Cerebellar cortex (tissue), 1 donor: ENCODE measurements around the gene KHDC4.
"Not testable (repeated sequence)": the region's sequence is repeated elsewhere in the genome, so short reads cannot be mapped to it uniquely, and the experiment has no call there.

Source experiments
- DNase-seq: peaks from one replicate; pipeline ENCODE4 v3.0.0-alpha.2; 2015; ENCODE audit warnings: low spot score

Gene KHDC4

DNA sequence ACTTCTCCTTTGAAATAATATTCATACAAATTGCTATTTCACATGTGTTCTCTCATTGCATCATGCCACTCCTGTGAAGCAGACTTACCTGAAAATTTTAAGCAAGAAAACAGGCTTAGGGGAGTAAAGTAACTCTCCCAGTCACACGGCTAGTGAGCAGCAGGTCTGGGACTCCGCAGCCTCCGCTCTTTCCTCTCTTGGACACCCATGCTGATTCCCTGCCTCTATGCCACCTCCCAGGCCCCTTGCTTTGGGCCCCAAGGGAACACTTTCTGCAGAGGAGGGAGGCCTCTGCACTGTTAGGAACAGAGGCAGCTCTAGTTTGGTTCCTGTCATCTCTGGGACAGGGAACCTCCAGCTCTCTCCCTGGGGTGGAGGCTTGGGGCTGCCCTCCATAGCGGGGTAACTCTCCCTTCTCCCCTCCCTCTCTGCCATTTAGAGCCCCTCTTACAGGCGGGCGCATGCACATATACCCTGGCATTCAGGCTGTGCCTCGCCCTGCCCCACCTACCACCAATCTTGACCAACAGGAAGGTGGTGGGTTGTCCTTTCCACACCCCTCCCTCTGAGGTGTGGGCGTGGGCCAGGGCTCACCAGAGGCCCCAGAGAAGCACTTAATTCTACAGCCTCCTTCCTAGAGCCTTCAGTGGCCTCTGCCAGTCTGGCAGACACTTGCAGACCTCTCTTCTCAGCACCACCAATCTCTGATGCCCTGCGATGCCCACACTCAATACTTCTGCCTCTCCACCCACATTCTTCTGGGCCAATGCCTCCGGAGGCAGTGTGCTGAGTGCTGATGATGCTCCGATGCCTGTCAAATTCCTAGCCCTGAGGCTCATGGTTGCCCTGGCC lies 7.0 kb upstream of the KHDC4 start, which contains the start of gene RXFP4:
TSS of gene RXFP4 (plus strand) at position 646 of the 852 bp plus-strand sequence. CDS start at position 718, 72 bp downstream.
- peak; percentile 59 for DNase-seq

DNA sequence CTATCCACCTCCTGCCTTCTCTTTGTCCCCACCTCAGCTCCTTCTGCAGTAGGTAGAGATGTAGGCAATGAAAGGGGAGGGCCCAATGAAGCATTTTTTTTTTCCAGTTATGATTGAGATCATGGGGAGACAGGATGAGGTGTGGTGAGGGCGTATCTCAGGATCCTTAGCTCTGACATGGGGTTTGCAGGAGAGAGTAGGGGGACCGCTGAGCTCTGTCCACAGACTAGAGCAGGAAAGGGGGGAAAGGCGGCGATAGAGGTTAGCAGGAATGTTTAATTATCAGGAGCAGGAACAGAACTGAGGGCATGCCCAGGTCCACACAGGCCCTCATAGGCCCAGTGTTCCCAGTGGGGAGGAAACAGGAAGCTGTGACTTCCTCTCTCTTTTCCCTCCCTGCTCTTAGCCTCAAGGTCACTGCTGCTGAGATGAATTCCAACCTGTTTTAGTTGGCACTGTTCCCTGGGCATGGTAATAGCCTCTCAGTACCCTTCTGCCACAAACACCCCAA lies 6.3 kb upstream of the KHDC4 start:
- DNase-seq = peak; percentile 68

DNA sequence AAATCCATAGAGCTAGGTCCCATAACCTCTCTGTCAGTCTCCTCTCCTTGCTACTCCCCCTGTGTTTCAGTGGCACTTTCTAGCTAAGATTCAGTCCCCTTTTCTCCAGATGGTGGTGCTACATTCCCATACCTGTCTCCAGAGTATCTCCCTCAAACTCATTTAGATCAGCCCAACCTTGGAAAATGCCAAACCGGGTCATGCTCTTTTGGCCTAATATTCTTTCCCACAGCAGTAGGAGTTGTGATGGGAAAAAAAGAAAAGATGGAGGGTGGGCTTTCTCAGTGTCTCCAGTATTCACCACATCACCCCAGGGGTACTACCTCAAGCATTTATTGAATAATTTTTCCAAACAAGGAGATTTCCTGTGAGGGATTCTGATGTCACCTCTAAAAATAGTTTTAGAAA lies 4.0 kb upstream of the KHDC4 start:
- DNase-seq = peak; percentile 93

DNA sequence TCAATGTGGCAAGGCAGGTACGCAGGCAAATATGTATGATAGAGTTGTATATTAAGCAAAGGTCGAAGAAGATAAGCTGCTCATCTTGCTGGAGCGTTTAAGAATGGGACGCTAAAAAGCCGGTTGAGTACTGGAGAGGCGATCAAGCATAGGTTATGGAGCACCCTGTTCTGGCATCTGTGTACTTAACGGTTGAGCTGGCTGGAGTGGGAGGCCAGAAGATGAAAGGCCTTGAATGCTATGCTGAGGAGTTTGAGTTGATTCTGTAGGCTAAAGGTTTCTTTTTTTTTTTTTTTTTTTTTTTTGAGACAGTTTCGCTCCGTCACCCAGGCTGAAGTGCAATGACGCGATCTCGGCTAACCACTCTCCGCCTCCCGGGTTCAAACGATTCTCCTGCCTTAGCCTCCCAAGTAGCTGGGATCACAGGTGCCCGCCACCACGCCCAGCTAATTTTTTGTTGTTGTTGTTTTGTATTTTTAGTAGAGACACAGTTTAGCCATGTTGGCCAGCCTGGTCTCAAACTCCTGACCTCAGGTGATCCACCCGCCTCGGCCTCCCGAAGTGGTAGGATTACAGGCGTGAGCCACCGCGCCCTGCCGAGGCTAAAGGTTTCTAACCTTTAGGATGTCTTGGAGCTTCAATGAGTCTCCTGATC lies 850 bp upstream of the KHDC4 start:
- DNase-seq = peak; percentile 50

DNA sequence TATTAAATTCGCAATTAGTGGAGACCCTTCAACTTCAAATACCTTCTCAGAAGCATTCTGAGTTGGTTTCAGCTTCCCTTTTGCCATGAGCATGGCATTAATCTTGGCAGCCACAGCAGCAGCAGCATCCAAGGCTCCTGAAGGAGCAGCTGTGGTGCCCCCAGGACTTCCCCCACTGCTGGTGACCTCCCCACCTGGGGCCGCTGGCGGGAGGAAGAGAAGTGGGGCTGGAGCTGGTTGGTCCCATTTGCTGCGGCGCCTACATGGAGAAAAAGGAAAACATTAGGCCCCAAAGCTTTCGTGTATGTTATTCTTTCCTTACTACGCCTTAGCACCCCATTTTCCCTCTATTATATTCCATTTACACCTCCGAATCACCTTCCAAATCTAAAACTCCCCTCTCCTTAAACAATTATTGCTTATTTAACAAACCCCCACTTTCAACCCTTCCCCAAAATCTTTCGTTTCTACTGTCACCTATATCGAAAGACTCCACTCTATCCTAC lies 569 bp downstream of the KHDC4 start:
- DNase-seq = no peak

DNA sequence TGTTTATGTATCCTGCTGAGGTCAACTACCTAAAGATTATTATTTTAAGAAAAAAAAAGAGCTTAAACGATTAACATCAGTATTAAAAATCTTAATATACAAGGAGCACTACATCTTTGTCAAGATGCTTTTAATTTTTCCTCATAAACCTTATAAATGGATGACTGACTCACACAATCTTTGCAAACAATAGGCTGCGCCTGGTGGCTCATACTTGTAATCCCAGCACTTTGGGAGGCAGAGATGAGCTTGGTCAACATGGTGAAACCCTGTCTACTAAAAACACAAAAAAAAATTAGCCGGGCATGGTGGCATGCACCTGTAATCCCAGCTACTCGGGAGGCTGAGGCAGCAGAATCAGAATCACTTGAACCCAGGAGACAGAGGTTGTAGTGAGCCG lies 1.7 kb downstream of the KHDC4 start:
- no peak for DNase-seq

DNA sequence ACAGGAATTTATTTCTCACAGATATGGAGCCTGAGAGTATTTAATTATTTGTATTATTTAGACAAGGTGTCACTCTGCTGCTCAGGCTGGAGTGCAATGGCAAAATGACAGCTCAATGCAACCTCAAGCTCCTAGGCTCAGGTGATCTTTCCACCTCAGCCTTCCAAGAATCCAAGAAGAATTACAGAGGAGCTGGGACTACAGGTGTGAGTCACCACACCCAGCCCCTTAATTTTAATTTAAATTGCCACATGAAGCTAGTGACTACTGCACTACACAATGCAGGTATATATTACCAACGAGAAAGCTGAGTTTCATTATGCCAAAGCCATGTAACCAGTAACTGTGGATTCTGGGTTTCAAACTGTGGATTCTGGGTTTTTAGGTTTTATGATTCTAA lies 2.1 kb downstream of the KHDC4 start:
- DNase-seq = no peak

DNA sequence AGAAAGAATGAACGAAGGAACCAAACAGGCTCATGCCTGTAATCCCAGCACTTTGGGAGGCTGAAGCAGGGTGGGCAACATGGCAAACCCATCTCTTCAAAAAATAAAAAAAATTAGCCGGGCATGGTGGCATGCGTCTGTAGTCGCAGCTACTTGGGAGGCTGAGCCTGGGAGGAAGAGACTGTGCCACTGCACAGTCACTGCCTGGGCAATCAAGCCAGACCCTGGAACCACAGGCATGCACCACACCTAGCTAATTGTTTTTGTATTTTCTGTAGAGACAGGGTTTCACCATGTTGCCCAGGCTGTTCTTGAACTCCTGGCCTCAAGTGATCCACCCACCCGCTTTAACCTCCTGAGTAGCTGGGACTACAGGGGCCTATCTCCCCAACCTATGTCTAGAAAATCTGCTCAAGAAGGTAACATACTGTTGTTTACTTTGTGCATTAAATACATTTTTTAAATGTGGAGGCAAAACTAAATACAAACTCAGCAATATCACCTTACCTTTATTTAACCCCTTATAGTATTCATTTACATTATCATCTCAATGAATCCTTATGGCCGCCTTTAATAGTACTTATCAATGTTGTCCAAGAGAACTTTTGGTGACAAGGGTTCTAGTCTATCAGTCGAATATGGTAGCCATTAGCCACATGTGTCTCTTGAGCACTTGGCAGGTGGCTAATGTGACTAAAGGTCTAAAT lies 2.7 kb downstream of the KHDC4 start:
- no peak for DNase-seq

DNA sequence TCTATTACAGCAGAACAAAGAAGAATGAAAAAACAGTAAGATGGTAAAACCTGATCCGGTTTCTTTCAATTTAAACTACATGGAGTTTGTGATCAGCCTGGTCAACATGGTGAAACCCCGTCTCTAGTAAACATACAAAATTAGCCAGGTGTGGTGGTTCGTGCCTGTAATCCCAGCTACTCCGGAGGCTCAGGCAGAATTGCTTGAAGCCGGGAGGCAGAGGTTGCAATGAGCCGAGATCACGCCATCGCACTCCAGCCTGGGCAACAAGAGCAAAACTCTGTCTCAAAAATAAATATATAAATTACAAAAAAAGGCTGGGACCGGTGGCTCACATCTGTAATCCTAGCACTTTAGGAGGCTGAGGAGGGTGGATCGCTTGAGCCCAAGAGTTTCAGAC lies 3.5 kb downstream of the KHDC4 start:
- not testable (repeated sequence) for DNase-seq

DNA sequence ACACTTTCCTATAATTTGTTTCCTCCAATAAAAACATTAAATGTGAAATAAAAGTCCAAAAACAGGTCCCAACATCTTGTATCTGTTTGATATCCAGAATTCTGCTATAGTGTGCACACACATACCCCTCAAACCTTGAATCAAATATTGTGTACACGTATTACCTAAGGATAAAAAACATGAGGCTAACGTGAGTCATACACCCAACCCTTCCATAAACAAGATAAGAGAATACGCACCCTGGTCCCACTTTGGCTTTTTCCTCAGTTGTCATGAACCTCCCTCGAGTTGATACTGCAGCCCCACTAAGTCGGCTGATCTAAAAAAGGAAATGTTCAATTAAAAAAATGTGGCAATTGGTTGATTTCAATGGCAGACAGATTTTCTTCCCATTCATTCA lies 5.2 kb downstream of the KHDC4 start:
- no peak for DNase-seq

DNA sequence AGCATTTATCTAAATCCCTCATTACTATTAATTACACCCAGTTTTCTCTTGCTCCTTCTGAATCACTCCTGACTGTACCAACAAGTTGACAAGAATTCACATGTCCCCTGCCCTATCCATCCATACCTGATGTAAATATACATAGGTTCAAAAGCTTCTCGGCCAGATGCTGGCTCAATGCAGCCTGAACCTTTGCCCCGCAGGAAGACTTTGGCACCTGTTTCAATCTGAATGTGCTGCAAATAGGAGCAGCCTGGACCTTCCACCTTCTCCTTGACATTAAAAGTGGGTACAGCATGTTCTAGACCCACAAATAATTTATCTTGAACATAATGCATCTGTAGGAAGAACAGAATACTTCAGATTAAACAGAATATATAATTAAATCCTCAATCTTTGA lies 8.7 kb downstream of the KHDC4 start:
- no peak for DNase-seq

DNA sequence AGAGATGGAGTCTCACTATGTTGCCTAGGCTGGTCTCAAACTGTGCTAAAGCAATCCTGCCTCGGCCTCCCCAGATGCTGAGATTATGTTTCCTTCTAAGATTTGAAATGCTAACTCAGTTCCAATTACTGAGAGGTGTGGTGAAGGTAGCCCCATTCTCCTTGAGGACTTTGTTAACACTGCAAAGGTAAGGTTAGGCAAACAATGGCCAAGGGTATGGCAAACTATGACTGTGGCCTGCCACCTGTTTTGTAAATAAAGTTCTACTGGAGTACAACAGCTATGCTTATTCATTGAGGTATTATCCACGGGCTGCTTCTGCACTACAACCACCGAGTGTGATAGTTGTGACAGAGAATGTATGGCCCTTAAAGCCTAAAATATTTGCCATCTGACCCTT lies 13.5 kb downstream of the KHDC4 start:
- no peak for DNase-seq

DNA sequence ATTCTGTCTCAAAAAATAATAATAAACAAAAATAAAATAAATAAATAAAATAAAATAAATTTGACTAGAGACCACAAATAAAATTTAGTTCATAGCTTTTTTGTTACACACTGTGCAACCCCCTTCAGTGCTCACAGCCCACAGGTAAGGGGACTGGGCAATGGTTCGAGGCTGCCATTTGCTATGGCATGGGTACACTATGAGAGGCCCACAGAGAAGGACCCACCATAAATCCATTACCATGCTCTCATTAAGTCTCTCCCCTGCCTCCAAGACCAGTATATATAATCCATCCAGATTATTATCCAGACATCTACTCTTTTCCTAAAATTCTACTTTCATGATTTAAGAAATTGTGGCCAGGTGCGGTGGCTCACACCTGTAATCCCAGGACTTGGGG lies 14.4 kb downstream of the KHDC4 start:
- DNase-seq = no peak

DNA sequence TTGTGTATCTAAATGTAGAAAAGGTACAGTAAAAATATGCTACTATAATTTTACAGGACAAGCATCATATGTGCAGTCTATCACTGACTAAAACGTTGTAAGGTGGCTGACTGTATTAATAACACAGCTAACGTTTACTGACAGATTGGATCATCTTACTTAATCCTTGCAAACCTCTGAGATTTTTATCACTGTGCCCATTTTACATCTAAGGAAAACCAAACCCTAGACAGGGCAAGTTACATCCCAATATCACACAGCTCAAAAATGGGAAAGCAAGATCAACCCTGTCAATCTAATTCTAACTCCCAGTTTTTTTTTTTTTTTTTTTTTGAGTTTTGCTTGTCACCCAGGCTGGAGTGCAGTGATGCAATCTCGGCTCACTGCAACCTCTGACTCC lies 15.6 kb downstream of the KHDC4 start:
- DNase-seq = no peak

DNA sequence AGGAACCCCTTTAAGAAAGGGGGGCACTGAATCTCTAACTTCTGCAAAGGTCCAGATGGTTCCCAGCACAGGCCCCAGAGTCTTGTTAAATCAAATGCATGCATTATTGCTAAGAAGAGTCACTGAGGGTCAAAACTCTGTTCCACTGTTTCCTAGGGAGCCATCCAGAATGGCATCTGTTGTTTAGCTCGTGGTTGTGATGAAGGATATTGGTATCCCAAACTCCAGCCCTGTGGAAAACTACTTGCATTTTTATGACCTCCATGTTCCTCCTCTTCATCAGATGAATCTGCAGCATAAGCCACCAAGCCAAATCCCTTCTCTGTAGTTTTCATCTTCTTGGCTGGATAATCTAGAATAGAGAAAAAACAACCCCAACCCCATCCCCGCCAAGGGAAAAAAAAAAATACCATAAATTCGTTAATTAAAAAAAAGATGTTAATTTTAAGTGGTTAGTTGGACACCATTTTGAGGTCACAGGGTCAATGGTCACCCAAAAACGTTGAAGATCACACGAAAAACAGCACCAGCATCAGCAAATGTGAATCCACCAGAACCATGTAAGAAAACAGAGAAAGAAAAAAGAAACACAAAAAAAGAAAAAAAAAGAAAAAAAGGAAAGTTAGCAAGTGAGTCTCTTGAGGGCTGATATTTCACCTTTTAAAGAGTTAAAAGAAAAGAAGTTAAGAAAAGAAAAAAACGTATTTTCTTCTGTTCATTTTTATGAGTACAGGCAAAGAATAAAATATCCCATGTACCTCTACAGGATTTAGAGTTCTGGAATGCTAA lies 20.1 kb downstream of the KHDC4 start:
- DNase-seq = no peak

DNA sequence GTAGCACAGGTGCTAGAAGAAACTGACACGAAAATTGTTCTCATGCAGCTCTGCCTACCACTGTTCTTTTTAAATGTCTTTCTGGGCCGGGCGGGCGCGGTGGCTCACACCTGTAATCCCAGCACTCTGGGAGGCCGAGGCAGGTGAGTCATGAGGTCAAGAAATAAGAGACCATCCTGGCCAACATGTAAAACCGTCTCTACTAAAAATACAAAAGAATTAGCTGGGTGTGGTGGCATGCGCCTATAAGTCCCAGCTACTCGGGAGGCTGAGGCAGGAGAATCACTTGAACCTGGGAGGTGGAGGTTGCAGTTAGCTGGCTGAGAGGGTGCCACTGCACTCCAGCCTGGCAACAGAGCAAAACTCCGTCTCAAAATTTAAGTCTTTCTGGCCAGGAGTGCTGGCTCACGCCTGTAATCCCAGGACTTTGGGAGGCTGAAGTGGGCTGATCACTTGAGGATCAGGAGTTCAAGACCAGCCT lies 22.1 kb downstream of the KHDC4 start:
- no peak for DNase-seq

DNA sequence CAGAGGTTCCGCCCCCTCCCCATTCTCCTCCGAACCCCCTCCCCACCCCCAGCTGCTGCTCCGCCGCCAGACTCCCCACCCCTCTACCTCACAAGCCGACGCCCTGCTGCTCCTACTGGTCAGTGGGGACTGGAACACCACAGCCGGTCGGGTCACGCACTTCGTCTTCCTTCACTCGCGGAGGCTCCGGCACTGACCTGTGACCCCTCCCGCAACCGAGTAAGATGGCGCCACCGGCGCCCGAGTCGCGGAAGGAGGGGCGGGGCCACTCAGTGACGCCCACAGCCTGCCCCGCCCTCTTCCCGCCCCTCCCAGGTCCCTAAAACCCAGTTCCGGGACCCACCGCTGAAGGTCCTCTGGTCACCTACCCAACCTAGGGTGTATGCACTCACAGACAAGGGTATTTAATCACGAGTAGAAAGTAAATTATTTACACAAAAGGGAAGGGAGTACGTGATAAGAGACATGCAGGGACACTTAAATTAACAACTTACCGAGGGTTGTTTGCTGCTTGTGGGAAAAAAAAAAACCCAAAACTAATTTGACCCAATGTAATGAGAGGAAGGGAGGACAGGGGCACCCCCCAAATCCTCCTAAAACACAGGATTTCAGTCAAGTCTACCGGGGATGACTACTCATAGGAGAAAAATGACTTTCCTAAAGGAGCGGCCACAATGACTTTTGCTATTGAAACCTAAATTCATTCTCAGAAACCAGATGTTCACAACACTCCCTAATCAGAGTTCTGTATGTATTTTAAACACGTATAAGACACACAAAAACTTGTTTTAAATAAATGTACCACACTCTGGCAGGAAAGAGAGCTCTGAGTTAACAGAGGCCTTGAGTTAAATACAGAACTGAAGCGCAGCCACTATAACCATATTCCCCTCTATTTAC lies 22.8 kb downstream of the KHDC4 start, which contains the start of gene RIT1:
TSS of gene RIT1 (minus strand) at position 194 of the 900 bp plus-strand sequence. CDS start 588 bp downstream, outside the sequence.
- peak; percentile 78 for DNase-seq

DNA sequence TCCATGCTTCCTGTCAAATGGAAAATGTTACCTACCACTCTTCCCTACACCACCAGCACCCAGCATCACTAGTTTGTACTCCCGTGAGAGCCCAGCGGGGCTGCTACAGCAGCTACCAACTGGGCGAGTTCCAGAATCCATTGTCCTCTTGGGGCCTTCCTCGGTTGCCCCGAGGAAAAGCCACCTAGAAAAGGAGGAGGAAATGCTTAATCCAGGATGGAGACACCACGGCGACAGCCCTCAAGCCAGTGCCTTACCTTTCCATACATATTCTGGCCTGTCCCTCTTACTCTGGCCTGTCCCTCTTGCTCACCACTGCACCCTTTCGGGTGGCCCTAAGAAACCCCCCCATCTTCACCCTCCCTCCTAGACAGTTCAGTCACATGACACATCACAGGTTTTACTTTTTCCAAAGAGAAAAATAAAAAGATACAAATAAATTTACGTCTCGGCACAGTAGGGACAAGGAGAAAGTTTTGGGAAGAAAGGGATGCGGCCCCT lies 23.5 kb downstream of the KHDC4 start:
- peak; percentile 47 for DNase-seq

DNA sequence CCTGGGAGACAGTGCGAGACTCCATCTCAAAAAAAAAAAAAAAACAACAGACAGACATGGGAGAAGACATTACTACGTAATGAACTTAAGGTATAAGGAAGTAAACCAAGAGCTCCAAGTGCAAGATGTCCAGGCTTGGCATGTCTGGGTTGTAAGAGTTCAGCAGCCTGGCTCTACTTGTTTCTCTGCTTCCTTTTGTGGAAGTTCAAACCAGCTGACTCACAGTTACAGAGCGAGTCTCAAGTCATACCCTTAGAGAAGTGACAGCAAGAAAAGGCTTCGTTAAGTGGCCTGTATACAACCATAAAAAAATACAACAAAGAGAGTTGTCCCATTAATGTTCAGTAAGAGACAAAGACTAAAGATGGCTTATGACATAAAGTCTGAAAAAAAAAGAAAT lies 24.3 kb downstream of the KHDC4 start:
- DNase-seq = no peak

DNA sequence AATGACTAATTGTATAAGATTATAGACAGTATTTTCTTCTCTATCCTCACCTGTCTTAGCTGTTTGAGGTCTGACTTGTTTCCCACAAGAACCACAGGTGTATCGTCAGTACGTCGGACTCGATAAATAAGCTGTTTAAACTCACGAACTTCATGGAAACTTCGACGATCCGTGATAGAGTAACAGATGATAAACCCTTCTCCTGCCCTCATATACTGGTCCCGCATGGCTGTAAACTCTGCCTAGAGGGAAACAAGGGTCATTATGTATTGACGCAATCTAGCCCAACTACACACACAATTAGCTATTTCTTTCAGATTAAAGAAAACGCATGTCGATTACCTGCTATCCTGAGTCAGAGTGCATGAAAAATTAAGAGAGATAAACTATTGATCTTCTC lies 30.0 kb downstream of the KHDC4 start:
- DNase-seq = no peak
